K562 (cell line): ENCODE data around the gene PIK3CA. TPM values are rescaled to one million over a fixed set of nuclear protein-coding genes. Genes with fewer than 3 reads are reported as not detected.

ENCODE experiments used
- ATAC-seq: fragments of 200-7000 bp; cut with Tn5 transposase; 3 replicates; pipeline ENCODE4 v1.9.1; 2020; ENCODE audit warnings: moderate library complexity
- BruUV-seq: library from RNA; stranded (reverse); fragments of 400-500 nt; replicated peaks from 2 replicates; lab custom pipeline; 2021; lab: Mats Ljungman, UMichigan
- CTCF ChIA-PET: fragments of 300-600 bp; formaldehyde crosslinking; extraction: SDS; loops from one replicate; lab custom pipeline; 2021; ENCODE audit warnings: low intra/inter-chr PET ratio; lab: Yijun Ruan, JAX
- POLR2A ChIA-PET: fragments of 300-600, 350-650 bp; sonication (Branson Sonifier 250); formaldehyde crosslinking; extraction: SDS; loops from one replicate; lab custom pipeline; 2021; ENCODE audit warnings: antibody characterized with exemption, inconsistent platforms; lab: Yijun Ruan, JAX
- DNase-seq, 4 experiments: peaks; one replicate each; pipeline versions ENCODE4 v3.0.0 to v3.0.0-alpha.2; 2011 to 2018; ENCODE audit warnings: low spot score in 3 of 4, mixed read lengths in 3 of 4; ENCODE audit errors: extremely low read depth in 1 of 4
- FAIRE-seq: peaks from 2 replicates; lab custom pipeline; 2011; peaks lifted over from hg19 to GRCh38; lab: Jason Lieb, UNC
- H2AFZ ChIP-seq: 2 replicates; pipeline ENCODE4 v1.6.0; 2011; ENCODE audit warnings: low read depth, low read length, control low read depth, inconsistent platforms
- H3K27ac ChIP-seq: fragments of 200-600 bp; 3 replicates; pipeline ENCODE4 v1.8.0; 2011; ENCODE audit warnings: low read depth, mild to moderate bottlenecking, control low read depth, inconsistent platforms, low read length, moderate library complexity, mixed read lengths; ENCODE audit errors: extremely low read depth
- H3K27me3 ChIP-seq, 2 experiments: fragments of 300-600 bp in 1 of 2; 2 replicates in 1 of 2; 3 replicates in 1 of 2; pipeline versions ENCODE4 v1.6.0 to v1.8.0; 2011; ENCODE audit warnings: inconsistent platforms in 2 of 2, low read length in 2 of 2, mild to moderate bottlenecking in 1 of 2, mixed read lengths in 1 of 2, moderate library complexity in 1 of 2; ENCODE audit not compliant: control insufficient read depth in 2 of 2, insufficient read depth in 2 of 2
- H3K36me3 ChIP-seq: fragments of 300-600 bp; 3 replicates; pipeline ENCODE4 v1.8.0; 2011; ENCODE audit warnings: mild to moderate bottlenecking, low read length, inconsistent platforms; ENCODE audit not compliant: control insufficient read depth, insufficient read depth
- H3K4me1 ChIP-seq, 2 experiments: fragments of 200-600 bp in 1 of 2; replicated peaks in 1 of 2; 2 replicates in 1 of 2; 3 replicates in 1 of 2; pipeline versions ENCODE4 v1.5.1 to v1.8.0; 2011; ENCODE audit warnings: inconsistent platforms in 2 of 2, low read length in 2 of 2, mild to moderate bottlenecking in 1 of 2, mixed read lengths in 1 of 2, moderate library complexity in 1 of 2; ENCODE audit not compliant: control insufficient read depth in 2 of 2, insufficient read depth in 2 of 2
- H3K4me2 ChIP-seq: 2 replicates; pipeline ENCODE4 v1.6.1; 2011; ENCODE audit warnings: low read length, control low read depth, inconsistent platforms, mixed read lengths; ENCODE audit not compliant: insufficient read depth
- H3K4me3 ChIP-seq: fragments of 200-600 bp; sonication (generic), shearing (Covaris generic); 2 replicates; pipeline ENCODE4 v1.5.1; 2016; ENCODE audit warnings: control low read depth, inconsistent platforms
- H3K79me2 ChIP-seq: fragments of 200-600 bp; 3 replicates; pipeline ENCODE4 v1.8.0; 2011; ENCODE audit warnings: low read length, inconsistent platforms; ENCODE audit not compliant: control insufficient read depth, insufficient read depth
- H3K9ac ChIP-seq, 2 experiments: 2 replicates each; pipeline versions ENCODE4 v1.6.0 to v1.6.1; 2011; ENCODE audit warnings: low read depth in 2 of 2, low read length in 2 of 2, control low read depth in 1 of 2, inconsistent platforms in 1 of 2, mild to moderate bottlenecking in 1 of 2, mixed read lengths in 1 of 2; ENCODE audit not compliant: insufficient read depth in 1 of 2
- H3K9me1 ChIP-seq: one replicate; pipeline ENCODE4 v1.6.0; 2011; ENCODE audit warnings: inconsistent platforms, mild to moderate bottlenecking, low read length, moderate library complexity; ENCODE audit not compliant: control insufficient read depth, insufficient read depth
- H3K9me3 ChIP-seq: replicated peaks from 2 replicates; pipeline ENCODE4 v1.5.1; 2011; ENCODE audit warnings: low read depth, low read length, inconsistent platforms; ENCODE audit not compliant: control insufficient read depth, insufficient read depth
- H4K20me1 ChIP-seq: replicated peaks from 2 replicates; pipeline ENCODE4 v1.6.1; 2011; ENCODE audit warnings: low read length, inconsistent platforms, mixed read lengths; ENCODE audit not compliant: control insufficient read depth, insufficient read depth
- ARID2 ChIP-seq: fragments of 450-650 bp; IDR thresholded peaks from 2 replicates; pipeline ENCODE4 v1.6.1; 2017; ENCODE audit warnings: antibody characterized with exemption, mild to moderate bottlenecking
- CREM ChIP-seq: IDR thresholded peaks from 2 replicates; pipeline ENCODE4 v1.6.1; 2014; ENCODE audit warnings: antibody characterized with exemption, low read depth
- MEF2A ChIP-seq: IDR thresholded peaks from 2 replicates; pipeline ENCODE4 v1.6.1; 2011; ENCODE audit warnings: low read depth, mild to moderate bottlenecking, low read length, moderate library complexity; ENCODE audit not compliant: control insufficient read depth
- MYNN ChIP-seq, 2 experiments: sonication (generic); formaldehyde crosslinking in 1 of 2; IDR thresholded peaks; 2 replicates each; pipeline versions ENCODE4 v1.5.0 to v1.6.1; 2016 to 2020; ENCODE audit warnings: antibody characterized with exemption in 1 of 2, missing genetic modification reagents in 1 of 2
- OTX1 ChIP-seq: fragments of 450-650 bp; formaldehyde crosslinking; IDR thresholded peaks from 2 replicates; pipeline ENCODE4 v1.4.0; 2022; ENCODE audit warnings: mild to moderate bottlenecking
- SOX6 ChIP-seq: fragments of 450-650 bp; IDR thresholded peaks from 2 replicates; pipeline ENCODE4 v1.6.1; 2014; ENCODE audit warnings: mild to moderate bottlenecking
- TFAM ChIP-seq: fragments of 250-450 bp; sonication (Bioruptor Pico); conservative IDR thresholded peaks from 2 replicates; pipeline ENCODE4 v1.5.0; 2021; ENCODE audit warnings: mild to moderate bottlenecking, moderate library complexity
- YY1 ChIP-seq, 3 experiments: IDR thresholded peaks; 2 replicates each; pipeline ENCODE4 v1.6.1; 2011; ENCODE audit warnings: low read length in 2 of 3, mild to moderate bottlenecking in 2 of 3, moderate library complexity in 2 of 3, borderline replicate concordance in 1 of 3, control low read depth in 1 of 3, low read depth in 1 of 3; ENCODE audit not compliant: insufficient read depth in 3 of 3, insufficient replicate concordance in 2 of 3, control insufficient read depth in 1 of 3, insufficient read length in 1 of 3; ENCODE audit errors: extremely low read depth in 1 of 3
- ZNF143 ChIP-seq: sonication (generic); formaldehyde crosslinking; IDR thresholded peaks from 2 replicates; pipeline ENCODE4 v1.9.0; 2022; ENCODE audit warnings: mild to moderate bottlenecking, missing genetic modification reagents
- ZNF174 ChIP-seq: fragments of 250-450 bp; sonication (Bioruptor Pico); IDR thresholded peaks from 2 replicates; pipeline ENCODE4 v1.4.0; 2020; ENCODE audit warnings: mild to moderate bottlenecking
- ZNF311 ChIP-seq: fragments of 250-450 bp; sonication (Bioruptor Pico); IDR thresholded peaks from 2 replicates; pipeline ENCODE4 v1.4.0; 2020; ENCODE audit warnings: mild to moderate bottlenecking, moderate library complexity
- ZNF436 ChIP-seq: fragments of 250-450, 450-650 bp; sonication (Bioruptor Pico); formaldehyde crosslinking; IDR thresholded peaks from 2 replicates; pipeline ENCODE4 v1.7.0; 2020; ENCODE audit warnings: mild to moderate bottlenecking
- WGBS: fragments of 100-300 bp; shearing (Covaris generic); methylation state at CpG from one replicate; pipeline ENCODE4 v1.1.6; 2016; ENCODE audit warnings: low coverage, mixed read lengths; ENCODE audit not compliant: insufficient coverage; ENCODE audit errors: missing lambda C conversion rate; 5-methylcytosine and 5-hydroxymethylcytosine counted together
- in situ Hi-C: fragments of 300-500 bp; cut with MboI; formaldehyde crosslinking; loops from 4 replicates; pipeline ENCODE4 v1.15.0; 2018; ENCODE audit warnings: inconsistent platforms, mixed read lengths
- intact Hi-C: fragments of 100-400 bp; cut with micrococcal nuclease; formaldehyde crosslinking; loops from 2 replicates; pipeline ENCODE4 v1.14.2; 2022
- polyA plus RNA-seq, 8 experiments: library from polyadenylated mRNA; depleted of rRNA in 4 of 8; stranded (reverse) in 5 of 8; unstranded in 3 of 8; fragments of >200 nt; fragmentation: Nextera tagmentation in 2 of 8; fragmentation: Illumina TruSeq in 1 of 8; extraction: Ambion mirVana in 2 of 8; extraction: Trizol in 1 of 8; gene quantifications; 2 replicates each; pipeline versions ENCODE4 v1.2.1 to v1.2.3, GENCODE V29; 2011 to 2014; ENCODE audit warnings: inconsistent platforms in 1 of 8, missing spikeins in 1 of 8
- total RNA-seq, 7 experiments: library from RNA; depleted of rRNA in 6 of 7; stranded (reverse); fragments of >200 nt in 6 of 7; fragmentation: Illumina TruSeq in 2 of 7; extraction: Trizol in 2 of 7; gene quantifications; 2 replicates each; pipeline versions ENCODE4 v1.2.1 to v1.2.3, GENCODE V29; 2011 to 2021; ENCODE audit warnings: low replicate concordance in 1 of 7
- TF ChIP-seq, protein P1 (sequence below): sonication (generic); formaldehyde crosslinking; IDR thresholded peaks from 2 replicates; pipeline ENCODE4 v1.9.0; 2022; ENCODE audit warnings: mild to moderate bottlenecking, missing genetic modification reagents
- TF ChIP-seq, protein P2 (sequence below): sonication (generic); formaldehyde crosslinking; IDR thresholded peaks from 2 replicates; pipeline ENCODE4 v1.8.0; 2023; ENCODE audit warnings: mild to moderate bottlenecking, missing genetic modification reagents
- TF ChIP-seq, protein P3 (sequence below): fragments of 250-450 bp; sonication (Bioruptor Pico); IDR thresholded peaks from 2 replicates; pipeline ENCODE4 v1.6.1; 2021; ENCODE audit warnings: mild to moderate bottlenecking
- TF ChIP-seq, protein P4 (sequence below): fragments of 450-650 bp; formaldehyde crosslinking; IDR thresholded peaks from 2 replicates; pipeline ENCODE4 v1.4.0; 2020; ENCODE audit warnings: mild to moderate bottlenecking, moderate library complexity

The PIK3CA gene
- total and polyA plus RNA-seq, 9 of the 15 experiments (the other 6 are each of a cell fraction or from before 2014, with no cell fraction given): 3.8 to 19.4 (median 10.8) TPM

DNA sequence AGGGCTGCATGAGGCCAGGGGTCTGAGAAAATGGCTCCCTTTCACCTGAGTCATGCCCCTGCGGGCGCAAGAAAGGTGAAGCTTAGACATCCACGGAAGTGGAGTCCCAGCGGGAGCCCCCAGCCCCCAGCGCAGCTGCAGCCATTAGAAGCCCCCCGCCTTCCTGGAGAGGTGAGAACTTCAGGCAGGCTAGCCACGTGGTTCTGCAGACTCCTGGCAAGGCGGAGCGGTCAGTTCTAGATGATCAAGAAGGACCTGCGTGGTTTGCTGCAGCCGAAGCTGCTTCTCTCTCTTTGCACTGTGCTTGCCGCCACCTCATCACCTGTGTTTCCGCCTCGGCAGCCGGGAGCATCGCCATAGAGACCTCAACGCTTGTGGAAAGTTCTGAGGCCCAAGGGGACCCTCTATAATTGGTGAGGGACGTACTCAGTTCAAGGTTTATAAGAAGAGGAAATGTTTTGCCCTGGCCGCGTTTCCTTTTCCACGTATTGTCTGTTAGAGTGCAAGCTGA is 118.6 kb downstream of the PIK3CA start:
- Histone ChIP-seq H3K4me2 (peak overlapping the region; percentile 65; the same call in 1 of the 2 replicates), H3K9me1 (no peaks in the 10 kb centered on the region), H3K4me3 (no peak overlapping the region), H3K36me3 (no peaks in the 10 kb centered on the region), H3K79me2 (no peaks in the 10 kb centered on the region), H3K9me3 (0 out of 2 replicates have a peak, but pooled peaks cover 4% of the 10 kb centered on the region), H4K20me1 (no peaks in the 10 kb centered on the region), H2AFZ (peak overlapping the region; percentile 43), H3K27ac (peak overlapping the region; percentile 75; the same call in 1 of the 3 replicates), H3K9ac (peak overlapping the region in 1 of 2 experiments; percentile 18; a peak in 1 of 4 replicates), H3K4me1 (peaks cover 26 to 46% of the 10 kb centered on the region in 2 experiments), H3K27me3 (no peaks in the 10 kb centered on the region)
- ChIA-PET POLR2A (interaction anchor here (0.7 to 1.8 kb wide), 3 partner anchors 8 to 35 kb away, joined by 3 to 4 read pairs (median 4); no protein-coding TSS in a partner anchor), CTCF (no interaction called here)
- in situ Hi-C loops (no loop called here), intact Hi-C loops (no loop called here)
- ATAC-seq: no peak
- BruUV-seq: no TSS peak
- 80% methylated on average over 13 of the region's 21 CpGs for WGBS
- no peak for FAIRE-seq
- DNase-seq: no peak
- TF ChIP-seq CREM: no peak
- TF ChIP-seq MYNN (IDR thresholded peaks at IDR 0.05): no peak
- no peak for TF ChIP-seq MYNN (CRISPR knock-in tag; IDR thresholded peaks at IDR 0.05)
- TF ChIP-seq, protein P1, sequence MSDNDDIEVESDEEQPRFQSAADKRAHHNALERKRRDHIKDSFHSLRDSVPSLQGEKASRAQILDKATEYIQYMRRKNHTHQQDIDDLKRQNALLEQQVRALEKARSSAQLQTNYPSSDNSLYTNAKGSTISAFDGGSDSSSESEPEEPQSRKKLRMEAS (CRISPR knock-in tag): peak; percentile 35; the same call in 1 of the 2 replicates
- TF ChIP-seq ZNF174 (CRISPR knock-in tag): no peak
- TF ChIP-seq OTX1 (CRISPR knock-in tag): no peak
- peak in 1 of 3 experiments; percentile 20 for TF ChIP-seq YY1 (IDR thresholded peaks at IDR 0.05; ENCODE audit: borderline replicate concordance in 1 of 3, control insufficient read depth in 1 of 3, extremely low read depth in 1 of 3, insufficient read depth in 3 of 3, insufficient read length in 1 of 3, insufficient replicate concordance in 2 of 3, low read depth in 1 of 3, low read length in 2 of 3)
- TF ChIP-seq MEF2A: no peak
- no peak for TF ChIP-seq SOX6
- TF ChIP-seq ZNF311 (CRISPR knock-in tag): peak; percentile 85
- TF ChIP-seq, protein P2, sequence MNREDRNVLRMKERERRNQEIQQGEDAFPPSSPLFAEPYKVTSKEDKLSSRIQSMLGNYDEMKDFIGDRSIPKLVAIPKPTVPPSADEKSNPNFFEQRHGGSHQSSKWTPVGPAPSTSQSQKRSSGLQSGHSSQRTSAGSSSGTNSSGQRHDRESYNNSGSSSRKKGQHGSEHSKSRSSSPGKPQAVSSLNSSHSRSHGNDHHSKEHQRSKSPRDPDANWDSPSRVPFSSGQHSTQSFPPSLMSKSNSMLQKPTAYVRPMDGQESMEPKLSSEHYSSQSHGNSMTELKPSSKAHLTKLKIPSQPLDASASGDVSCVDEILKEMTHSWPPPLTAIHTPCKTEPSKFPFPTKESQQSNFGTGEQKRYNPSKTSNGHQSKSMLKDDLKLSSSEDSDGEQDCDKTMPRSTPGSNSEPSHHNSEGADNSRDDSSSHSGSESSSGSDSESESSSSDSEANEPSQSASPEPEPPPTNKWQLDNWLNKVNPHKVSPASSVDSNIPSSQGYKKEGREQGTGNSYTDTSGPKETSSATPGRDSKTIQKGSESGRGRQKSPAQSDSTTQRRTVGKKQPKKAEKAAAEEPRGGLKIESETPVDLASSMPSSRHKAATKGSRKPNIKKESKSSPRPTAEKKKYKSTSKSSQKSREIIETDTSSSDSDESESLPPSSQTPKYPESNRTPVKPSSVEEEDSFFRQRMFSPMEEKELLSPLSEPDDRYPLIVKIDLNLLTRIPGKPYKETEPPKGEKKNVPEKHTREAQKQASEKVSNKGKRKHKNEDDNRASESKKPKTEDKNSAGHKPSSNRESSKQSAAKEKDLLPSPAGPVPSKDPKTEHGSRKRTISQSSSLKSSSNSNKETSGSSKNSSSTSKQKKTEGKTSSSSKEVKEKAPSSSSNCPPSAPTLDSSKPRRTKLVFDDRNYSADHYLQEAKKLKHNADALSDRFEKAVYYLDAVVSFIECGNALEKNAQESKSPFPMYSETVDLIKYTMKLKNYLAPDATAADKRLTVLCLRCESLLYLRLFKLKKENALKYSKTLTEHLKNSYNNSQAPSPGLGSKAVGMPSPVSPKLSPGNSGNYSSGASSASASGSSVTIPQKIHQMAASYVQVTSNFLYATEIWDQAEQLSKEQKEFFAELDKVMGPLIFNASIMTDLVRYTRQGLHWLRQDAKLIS (CRISPR knock-in tag): no peak
- no peak for TF ChIP-seq ARID2
- TF ChIP-seq ZNF143 (CRISPR knock-in tag): no peak
- TF ChIP-seq, protein P3, sequence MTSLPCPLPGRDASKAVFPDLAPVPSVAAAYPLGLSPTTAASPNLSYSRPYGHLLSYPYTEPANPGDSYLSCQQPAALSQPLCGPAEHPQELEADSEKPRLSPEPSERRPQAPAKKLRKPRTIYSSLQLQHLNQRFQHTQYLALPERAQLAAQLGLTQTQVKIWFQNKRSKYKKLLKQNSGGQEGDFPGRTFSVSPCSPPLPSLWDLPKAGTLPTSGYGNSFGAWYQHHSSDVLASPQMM: no peak
- TF ChIP-seq, protein P4, sequence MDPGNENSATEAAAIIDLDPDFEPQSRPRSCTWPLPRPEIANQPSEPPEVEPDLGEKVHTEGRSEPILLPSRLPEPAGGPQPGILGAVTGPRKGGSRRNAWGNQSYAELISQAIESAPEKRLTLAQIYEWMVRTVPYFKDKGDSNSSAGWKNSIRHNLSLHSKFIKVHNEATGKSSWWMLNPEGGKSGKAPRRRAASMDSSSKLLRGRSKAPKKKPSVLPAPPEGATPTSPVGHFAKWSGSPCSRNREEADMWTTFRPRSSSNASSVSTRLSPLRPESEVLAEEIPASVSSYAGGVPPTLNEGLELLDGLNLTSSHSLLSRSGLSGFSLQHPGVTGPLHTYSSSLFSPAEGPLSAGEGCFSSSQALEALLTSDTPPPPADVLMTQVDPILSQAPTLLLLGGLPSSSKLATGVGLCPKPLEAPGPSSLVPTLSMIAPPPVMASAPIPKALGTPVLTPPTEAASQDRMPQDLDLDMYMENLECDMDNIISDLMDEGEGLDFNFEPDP (CRISPR knock-in tag): no peak
- TF ChIP-seq TFAM (CRISPR knock-in tag): no peak
- no peak for TF ChIP-seq ZNF436 (CRISPR knock-in tag)
